ENCODE data around the gene RMND1. TPM values are rescaled to one million over a fixed set of nuclear protein-coding genes. Genes with fewer than 3 reads are reported as not detected.
"Not testable (repeated sequence)": the region's sequence is repeated elsewhere in the genome, so short reads cannot be mapped to it uniquely, and the experiment has no call there.

RMND1 gene
- total RNA-seq, 2 experiments from 2014 or later: 14.4 to 18.5 TPM

DNA sequence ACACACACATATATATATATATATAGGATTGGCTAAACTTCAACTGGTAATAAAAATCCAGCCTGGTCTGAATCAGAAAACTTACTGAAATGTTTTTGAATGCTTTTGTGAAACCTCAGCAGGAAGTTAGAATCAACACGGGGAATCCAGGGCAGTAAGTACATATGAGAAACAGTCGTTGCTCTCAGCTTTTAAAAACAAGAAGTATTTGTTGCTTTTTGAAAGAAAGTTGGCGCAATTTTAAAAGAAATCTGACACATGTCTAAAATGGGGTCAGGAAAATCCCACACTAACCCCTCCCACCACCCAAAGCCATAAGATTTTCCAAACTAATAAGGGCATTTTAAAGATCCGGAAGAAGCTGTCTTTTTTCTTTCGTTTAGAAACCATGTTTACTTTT lies 30.4 kb upstream of the RMND1 start:
- H3K27ac Mint-ChIP-seq: peak overlapping the region; percentile 93
- no peaks in the 10 kb centered on the region for H3K9me3 Mint-ChIP-seq
- H3K4me3 Mint-ChIP-seq: peak overlapping the region; percentile 67
- peaks cover 18% of the 10 kb centered on the region for H3K4me1 Mint-ChIP-seq
- H3K36me3 Mint-ChIP-seq (ENCODE audit: low read depth): no peaks in the 10 kb centered on the region
- POLR2A ChIA-PET: no interaction called here
- DNase-seq: no peak
- peaks cover 3% of the 10 kb centered on the region for H3K27me3 Mint-ChIP-seq
- CTCF ChIA-PET: interaction anchor here (0.9 kb wide), 1 partner anchor 35 kb away, joined by 3 read pairs; no protein-coding TSS in a partner anchor

DNA sequence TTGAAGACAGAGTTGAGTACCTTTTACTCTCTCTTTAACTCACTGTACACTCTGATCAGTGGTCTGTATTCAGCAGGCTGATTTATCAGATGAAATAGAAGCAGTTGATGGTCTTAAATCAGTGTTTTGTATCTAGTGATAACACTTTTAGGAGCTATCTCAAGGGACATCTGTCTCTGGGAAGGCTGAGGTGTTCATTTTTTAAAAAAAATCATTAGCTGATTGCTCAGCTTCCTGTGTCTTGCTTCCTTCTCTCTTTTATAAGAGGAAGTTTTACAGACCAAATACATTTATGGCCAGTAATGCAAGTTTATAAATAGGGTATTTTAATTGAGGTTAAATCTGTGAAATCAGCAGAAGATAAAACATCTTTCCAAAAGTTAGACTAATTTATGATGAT lies 29.9 kb upstream of the RMND1 start:
- H3K9me3 Mint-ChIP-seq: no peaks in the 10 kb centered on the region
- CTCF ChIA-PET: no interaction called here

GRCh38 chr6:151478670-151479069 lies 26.7 kb upstream of the RMND1 start:
- ChIA-PET POLR2A (no interaction called here), CTCF (interaction anchor here (0.6 kb wide), 1 partner anchor 750 kb away, joined by 3 read pairs; no protein-coding TSS in a partner anchor)
- H3K4me1 Mint-ChIP-seq: peaks cover 28% of the 10 kb centered on the region
- no peak overlapping the region for H3K27ac Mint-ChIP-seq
- H3K27me3 Mint-ChIP-seq: no peaks in the 10 kb centered on the region
- H3K9me3 Mint-ChIP-seq: no peaks in the 10 kb centered on the region
- no peak for DNase-seq
- no peaks in the 10 kb centered on the region for H3K36me3 Mint-ChIP-seq (ENCODE audit: low read depth)
- H3K4me3 Mint-ChIP-seq: no peak overlapping the region

More for the DNA sequence above, 29.9 kb upstream of the RMND1 start:
- Mint-ChIP-seq H3K27ac (no peak overlapping the region), H3K36me3 (ENCODE audit: low read depth) (no peaks in the 10 kb centered on the region), H3K4me1 (peaks cover 18% of the 10 kb centered on the region), H3K27me3 (no peaks in the 10 kb centered on the region), H3K4me3 (no peak overlapping the region)
- POLR2A ChIA-PET: no interaction called here
- DNase-seq: no peak

GRCh38 chr6:151477726-151478125 lies 25.8 kb upstream of the RMND1 start:
- DNase-seq: no peak
- Mint-ChIP-seq H3K4me1 (peaks cover 27% of the 10 kb centered on the region), H3K4me3 (no peak overlapping the region), H3K27ac (no peak overlapping the region), H3K36me3 (ENCODE audit: low read depth) (no peaks in the 10 kb centered on the region), H3K9me3 (no peaks in the 10 kb centered on the region), H3K27me3 (no peaks in the 10 kb centered on the region)
- CTCF ChIA-PET: no interaction called here
- POLR2A ChIA-PET: no interaction called here

DNA sequence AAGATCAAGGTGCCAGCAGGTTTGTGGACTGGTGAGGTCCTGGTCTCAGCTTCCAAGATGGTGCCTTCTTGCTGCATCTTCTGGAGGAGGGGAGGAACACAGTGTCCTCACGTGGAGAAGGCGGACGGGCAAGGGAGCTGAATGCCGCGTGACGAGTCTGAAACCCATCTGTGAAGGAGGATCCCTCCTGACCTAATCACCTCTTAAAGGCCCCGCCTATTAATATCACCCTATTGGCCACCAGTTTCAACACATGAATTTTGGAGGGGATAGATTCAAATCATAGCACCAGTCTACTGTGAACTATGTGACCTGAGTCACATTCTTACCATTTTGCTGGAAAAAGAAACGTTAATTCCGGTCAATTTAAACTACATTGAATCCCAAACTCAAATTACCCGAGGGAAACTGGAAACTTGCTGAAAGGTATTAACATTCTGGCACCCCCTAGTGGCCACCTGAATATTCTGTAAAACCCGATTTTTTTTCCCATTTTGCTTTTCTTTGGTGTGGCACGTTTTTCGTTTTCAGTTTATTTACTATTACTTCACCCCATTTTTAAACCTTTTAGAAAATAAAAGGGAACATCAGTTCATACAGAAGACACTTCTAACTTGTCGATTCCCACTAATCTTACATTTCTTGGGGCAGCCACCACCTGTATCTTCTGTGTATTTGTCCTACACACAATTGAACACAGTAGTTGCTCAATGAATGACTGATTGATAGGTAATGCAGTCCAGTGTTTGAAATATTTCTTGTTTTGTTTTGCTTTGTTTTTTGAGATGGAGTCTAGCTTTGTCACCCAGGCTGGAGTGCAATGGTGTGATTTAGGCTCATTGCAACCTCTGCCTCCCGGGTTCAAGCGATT lies 24.0 kb upstream of the RMND1 start:
- no peak overlapping the region for H3K4me3 Mint-ChIP-seq
- no peaks in the 10 kb centered on the region for H3K9me3 Mint-ChIP-seq
- ChIA-PET POLR2A (no interaction called here), CTCF (interaction anchor here (0.6 to 0.8 kb wide), 2 partner anchors 13 to 82 kb away, joined by 3 read pairs; no protein-coding TSS in a partner anchor)
- no peak overlapping the region for H3K27ac Mint-ChIP-seq
- no peaks in the 10 kb centered on the region for H3K36me3 Mint-ChIP-seq (ENCODE audit: low read depth)
- H3K4me1 Mint-ChIP-seq: peaks cover 10% of the 10 kb centered on the region
- peak; percentile 60 for DNase-seq
- no peaks in the 10 kb centered on the region for H3K27me3 Mint-ChIP-seq

- Mint-ChIP-seq H3K4me3 (no peak overlapping the region), H3K9me3 (no peaks in the 10 kb centered on the region), H3K27me3 (no peaks in the 10 kb centered on the region), H3K4me1 (peaks cover 3% of the 10 kb centered on the region), H3K36me3 (ENCODE audit: low read depth) (peaks cover 29% of the 10 kb centered on the region), H3K27ac (no peak overlapping the region)
- CTCF ChIA-PET: no interaction called here
- no peak for DNase-seq
- POLR2A ChIA-PET: no interaction called here
Measured at GRCh38 chr6:151464702-151465101, 12.8 kb upstream of the RMND1 start.

GRCh38 chr6:151461673-151462072 lies 9.7 kb upstream of the RMND1 start:
- Mint-ChIP-seq H3K36me3 (ENCODE audit: low read depth) (peaks cover 31% of the 10 kb centered on the region), H3K4me3 (no peak overlapping the region), H3K9me3 (no peaks in the 10 kb centered on the region), H3K27me3 (no peaks in the 10 kb centered on the region), H3K4me1 (peaks cover 12% of the 10 kb centered on the region), H3K27ac (no peak overlapping the region)
- POLR2A ChIA-PET: no interaction called here
- no peak for DNase-seq
- CTCF ChIA-PET: no interaction called here

GRCh38 chr6:151455751-151456398 lies 3.9 kb upstream of the RMND1 start:
- H3K27ac Mint-ChIP-seq, H3K9me3 Mint-ChIP-seq, DNase-seq, H3K4me3 Mint-ChIP-seq, H3K27me3 Mint-ChIP-seq, CTCF ChIA-PET, POLR2A ChIA-PET: not testable (repeated sequence)
- Mint-ChIP-seq H3K4me1 (peaks cover 33% of the 10 kb centered on the region), H3K36me3 (ENCODE audit: low read depth) (peaks cover 17% of the 10 kb centered on the region)

DNA sequence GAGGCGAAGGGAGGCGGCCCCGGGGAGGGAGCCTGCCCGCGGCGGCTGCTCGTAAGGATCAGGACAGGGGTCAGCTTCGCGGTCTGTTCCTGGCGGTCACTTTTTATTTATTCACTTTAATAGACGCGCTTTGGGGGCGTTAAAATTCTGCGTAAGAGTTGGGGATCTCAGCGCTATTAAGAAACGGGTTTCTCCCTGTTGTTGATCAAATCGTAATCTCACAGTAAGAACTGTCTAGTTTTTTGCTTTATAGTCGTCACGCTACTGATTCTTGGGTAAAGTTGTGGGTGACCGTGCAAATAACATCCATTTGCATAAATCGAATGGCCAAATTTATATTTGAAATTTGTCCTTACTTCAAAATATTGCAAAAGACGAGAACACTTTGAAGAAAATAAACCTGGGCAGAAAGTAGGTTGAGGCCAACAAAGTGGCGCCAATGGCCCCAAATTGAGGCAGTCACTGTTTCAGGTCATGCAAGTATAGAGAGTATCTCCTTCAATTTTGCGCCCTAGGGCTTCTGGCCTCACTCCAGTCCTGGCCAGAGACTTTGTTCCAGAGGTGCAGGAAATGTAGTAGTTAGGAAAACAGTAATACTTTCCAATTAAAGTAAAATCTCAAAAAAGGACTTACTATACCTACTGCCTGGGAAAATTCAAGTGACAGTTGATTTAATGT lies 963 bp upstream of the RMND1 start:
- no peaks in the 10 kb centered on the region for H3K27me3 Mint-ChIP-seq
- CTCF ChIA-PET: interaction anchor here (0.7 to 1.6 kb wide), 3 partner anchors 12 to 63 kb away, joined by 4 to 7 read pairs (median 5); no protein-coding TSS in a partner anchor
- POLR2A ChIA-PET: interaction anchor here (0.6 kb wide), 1 partner anchor 48 kb away, joined by 3 read pairs; no protein-coding TSS in a partner anchor
- H3K27ac Mint-ChIP-seq: peak overlapping the region; percentile 89
- H3K36me3 Mint-ChIP-seq (ENCODE audit: low read depth): peaks cover 13% of the 10 kb centered on the region
- peak overlapping the region; percentile 91 for H3K4me3 Mint-ChIP-seq
- H3K9me3 Mint-ChIP-seq: no peaks in the 10 kb centered on the region
- DNase-seq: no peak
- peaks cover 41% of the 10 kb centered on the region for H3K4me1 Mint-ChIP-seq

- peaks cover 7% of the 10 kb centered on the region for H3K36me3 Mint-ChIP-seq (ENCODE audit: low read depth)
- H3K27ac Mint-ChIP-seq: peak overlapping the region; percentile 89
- CTCF ChIA-PET: interaction anchor here (0.6 to 1.7 kb wide), 7 partner anchors 11 to 363 kb away, joined by 3 to 7 read pairs (median 3); no protein-coding TSS in a partner anchor
- H3K27me3 Mint-ChIP-seq: no peaks in the 10 kb centered on the region
- H3K4me3 Mint-ChIP-seq: peak overlapping the region; percentile 91
- no peak for DNase-seq
- no peaks in the 10 kb centered on the region for H3K9me3 Mint-ChIP-seq
- POLR2A ChIA-PET: interaction anchor here (0.7 kb wide), 1 partner anchor 230 kb away, joined by 3 read pairs; no protein-coding TSS in a partner anchor
- peaks cover 35% of the 10 kb centered on the region for H3K4me1 Mint-ChIP-seq
Measured at GRCh38 chr6:151451417-151451949, 443 bp downstream of the RMND1 start.

- CTCF ChIA-PET: interaction anchor here (0.6 to 1.7 kb wide), 3 partner anchors 14 to 58 kb away, joined by 3 to 5 read pairs (median 3); no protein-coding TSS in a partner anchor
- H3K27me3 Mint-ChIP-seq; DNase-seq; H3K9me3 Mint-ChIP-seq; POLR2A ChIA-PET; H3K36me3 Mint-ChIP-seq (ENCODE audit: low read depth): not testable (repeated sequence)
- Mint-ChIP-seq H3K4me1 (peaks cover 33% of the 10 kb centered on the region), H3K4me3 (peak overlapping the region; percentile 91), H3K27ac (peak overlapping the region; percentile 89)
Measured at GRCh38 chr6:151450928-151451327, 998 bp downstream of the RMND1 start.

DNA sequence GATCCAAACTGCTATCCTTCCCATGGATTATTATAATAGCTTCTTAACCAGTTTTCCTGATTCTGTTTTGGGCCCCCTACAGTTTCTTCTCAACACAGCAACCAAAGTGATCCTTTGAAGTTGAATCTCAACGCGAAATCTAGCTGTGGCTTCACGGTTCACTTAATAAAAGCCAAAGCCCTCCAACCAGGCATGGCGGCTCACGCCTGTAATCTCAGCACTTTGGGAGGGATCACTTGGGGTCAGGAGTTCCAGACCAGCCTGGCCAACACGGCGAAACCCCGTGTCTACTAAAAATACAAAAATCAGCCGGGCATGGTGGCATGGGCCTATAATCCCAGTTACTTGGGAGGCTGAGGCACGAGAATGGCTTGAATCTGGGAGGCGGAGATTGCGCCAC lies 3.3 kb downstream of the RMND1 start:
- CTCF ChIA-PET: no interaction called here
- POLR2A ChIA-PET: no interaction called here
- H3K27ac Mint-ChIP-seq: no peak overlapping the region
- no peaks in the 10 kb centered on the region for H3K9me3 Mint-ChIP-seq
- H3K36me3 Mint-ChIP-seq (ENCODE audit: low read depth): peaks cover 7% of the 10 kb centered on the region
- no peak overlapping the region for H3K4me3 Mint-ChIP-seq
- H3K4me1 Mint-ChIP-seq: peaks cover 22% of the 10 kb centered on the region
- H3K27me3 Mint-ChIP-seq: no peaks in the 10 kb centered on the region
- no peak for DNase-seq

Data from activated CD4-positive, alpha-beta T cell treated with anti-CD3 and anti-CD28 coated beads, Interleukin-2, amount 10 ng/mL, durations not matched to agents 7 days and 5 days (primary cell).